ENCODE measurements around the gene TNNT2. TPM values are rescaled to one million over a fixed set of nuclear protein-coding genes. Genes with fewer than 3 reads are reported as not detected.

TNNT2 gene
- total and polyA plus RNA-seq, 7 donors, result 0.52 to 26.6 (median 5.7) TPM

- ATAC-seq, result no peak
These were observed 23.2 kb downstream of the TNNT2 start for GRCh38 chr1:201354151-201354900.

GRCh38 chr1:201353186-201353940 lies 24.1 kb downstream of the TNNT2 start:
- intact Hi-C loops (cut with DNase I), result no loop called here
- TF ChIP-seq, protein P1, sequence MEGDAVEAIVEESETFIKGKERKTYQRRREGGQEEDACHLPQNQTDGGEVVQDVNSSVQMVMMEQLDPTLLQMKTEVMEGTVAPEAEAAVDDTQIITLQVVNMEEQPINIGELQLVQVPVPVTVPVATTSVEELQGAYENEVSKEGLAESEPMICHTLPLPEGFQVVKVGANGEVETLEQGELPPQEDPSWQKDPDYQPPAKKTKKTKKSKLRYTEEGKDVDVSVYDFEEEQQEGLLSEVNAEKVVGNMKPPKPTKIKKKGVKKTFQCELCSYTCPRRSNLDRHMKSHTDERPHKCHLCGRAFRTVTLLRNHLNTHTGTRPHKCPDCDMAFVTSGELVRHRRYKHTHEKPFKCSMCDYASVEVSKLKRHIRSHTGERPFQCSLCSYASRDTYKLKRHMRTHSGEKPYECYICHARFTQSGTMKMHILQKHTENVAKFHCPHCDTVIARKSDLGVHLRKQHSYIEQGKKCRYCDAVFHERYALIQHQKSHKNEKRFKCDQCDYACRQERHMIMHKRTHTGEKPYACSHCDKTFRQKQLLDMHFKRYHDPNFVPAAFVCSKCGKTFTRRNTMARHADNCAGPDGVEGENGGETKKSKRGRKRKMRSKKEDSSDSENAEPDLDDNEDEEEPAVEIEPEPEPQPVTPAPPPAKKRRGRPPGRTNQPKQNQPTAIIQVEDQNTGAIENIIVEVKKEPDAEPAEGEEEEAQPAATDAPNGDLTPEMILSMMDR (IDR thresholded peaks at IDR 0.05), result no peak
- ATAC-seq (no peak), DNase-seq (no peak)
- Histone ChIP-seq H3K4me3 (no peak overlapping the region), H3K27ac (no peak overlapping the region), H3K36me3 (ENCODE audit: insufficient read depth in 1 of 2, low read depth in 1 of 2) (no peaks in the 10 kb centered on the region), H3K27me3 (ENCODE audit: insufficient read depth in 3 of 3, low read length in 2 of 3) (no peaks in the 10 kb centered on the region), H3K4me1 (no peaks in the 10 kb centered on the region), H3K9me3 (no peaks in the 10 kb centered on the region)
- 90 to 96% (median 92%) methylated on average over 13 of the region's 13 CpGs for WGBS, 3 donors

More at GRCh38 chr1:201354151-201354900, 23.2 kb downstream of the TNNT2 start:
- no peak overlapping the region for H3K4me3 ChIP-seq
- no peak overlapping the region for H3K27ac ChIP-seq
- no peaks in the 10 kb centered on the region for H3K4me1 ChIP-seq
- TF ChIP-seq, protein P1 (IDR thresholded peaks at IDR 0.05), result no peak
- no peak for DNase-seq
- H3K27me3 ChIP-seq (ENCODE audit: insufficient read depth in 3 of 3, low read length in 2 of 3), result no peaks in the 10 kb centered on the region
- intact Hi-C loops (cut with DNase I), result no loop called here
- WGBS, 3 donors, result 90 to 97% (median 91%) methylated on average over 9 of the region's 9 CpGs
- no peaks in the 10 kb centered on the region for H3K36me3 ChIP-seq (ENCODE audit: insufficient read depth in 1 of 2, low read depth in 1 of 2)
- H3K9me3 ChIP-seq, result no peaks in the 10 kb centered on the region

GRCh38 chr1:201351617-201352016 lies 25.9 kb downstream of the TNNT2 start:
- DNase-seq, result no peak
- no peak overlapping the region for H3K27ac ChIP-seq
- TF ChIP-seq, protein P1 (IDR thresholded peaks at IDR 0.05), result no peak
- ATAC-seq, result no peak
- H3K4me3 ChIP-seq, result no peak overlapping the region
- H3K9me3 ChIP-seq, result no peaks in the 10 kb centered on the region
- H3K36me3 ChIP-seq (ENCODE audit: insufficient read depth in 1 of 2, low read depth in 1 of 2), result no peaks in the 10 kb centered on the region
- H3K4me1 ChIP-seq, result no peaks in the 10 kb centered on the region
- no peaks in the 10 kb centered on the region for H3K27me3 ChIP-seq (ENCODE audit: insufficient read depth in 3 of 3, low read length in 2 of 3)
- intact Hi-C loops (cut with DNase I), result no loop called here

DNA sequence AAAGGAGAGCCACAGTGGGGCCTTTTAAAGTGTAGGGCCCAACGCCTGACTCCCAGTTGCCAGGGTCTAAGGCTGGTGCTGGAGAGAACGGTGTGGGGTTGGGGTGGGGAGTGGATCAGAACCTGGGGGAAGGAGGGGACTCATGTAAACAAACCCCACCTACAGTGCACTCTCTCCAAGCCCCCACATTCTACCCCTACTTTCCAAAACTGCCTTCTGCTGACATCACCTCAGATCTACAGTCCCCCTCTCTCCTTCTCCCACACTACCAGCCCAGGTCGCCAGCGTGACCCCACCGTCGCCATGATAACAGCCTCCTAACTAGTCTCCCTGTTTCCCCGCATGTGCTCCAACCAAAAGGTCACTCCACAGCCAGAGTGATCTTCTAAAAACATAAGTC lies 26.6 kb downstream of the TNNT2 start:
- TF ChIP-seq, protein P1 (IDR thresholded peaks at IDR 0.05), result no peak
- ATAC-seq, result no peak
- no peaks in the 10 kb centered on the region for H3K9me3 ChIP-seq
- no peaks in the 10 kb centered on the region for H3K36me3 ChIP-seq (ENCODE audit: insufficient read depth in 1 of 2, low read depth in 1 of 2)
- H3K27ac ChIP-seq, result no peak overlapping the region
- 93 to 95% (median 94%) methylated on average over 7 of the region's 7 CpGs for WGBS, 3 donors
- intact Hi-C loops (cut with DNase I), result no loop called here
- no peak overlapping the region for H3K4me3 ChIP-seq
- no peak for DNase-seq
- no peaks in the 10 kb centered on the region for H3K27me3 ChIP-seq (ENCODE audit: insufficient read depth in 3 of 3, low read length in 2 of 3)
- H3K4me1 ChIP-seq, result no peaks in the 10 kb centered on the region
